ENCODE data around the gene CDC5L. TPM values are rescaled to one million over a fixed set of nuclear protein-coding genes. Genes with fewer than 3 reads are reported as not detected.

Gene CDC5L
- 10 to 100 TPM; 15.0 to 24.0 (median 19.7) TPM for total RNA-seq
- 10 to 100 TPM; 13.0 to 17.2 TPM for polyA plus RNA-seq
- long read RNA-seq, donor 1, full-length matches to known transcripts = 15 of 79 reads
- long read RNA-seq, donor 1, partial matches to known transcripts = 57 of 79 reads
- long read RNA-seq, donor 1, other reads (novel, unspliced or antisense) = 7 of 79 reads
- long read RNA-seq, donor 2, full-length matches to known transcripts = 7 of 15 reads
- long read RNA-seq, donor 2, partial matches to known transcripts = 8 of 15 reads
- long read RNA-seq, donor 2, other reads (novel, unspliced or antisense) = 0 of 15 reads
- long read RNA-seq, donor 3, full-length matches to known transcripts = 37 of 49 reads
- long read RNA-seq, donor 3, partial matches to known transcripts = 3 of 49 reads
- long read RNA-seq, donor 3, other reads (novel, unspliced or antisense) = 9 of 49 reads

DNA sequence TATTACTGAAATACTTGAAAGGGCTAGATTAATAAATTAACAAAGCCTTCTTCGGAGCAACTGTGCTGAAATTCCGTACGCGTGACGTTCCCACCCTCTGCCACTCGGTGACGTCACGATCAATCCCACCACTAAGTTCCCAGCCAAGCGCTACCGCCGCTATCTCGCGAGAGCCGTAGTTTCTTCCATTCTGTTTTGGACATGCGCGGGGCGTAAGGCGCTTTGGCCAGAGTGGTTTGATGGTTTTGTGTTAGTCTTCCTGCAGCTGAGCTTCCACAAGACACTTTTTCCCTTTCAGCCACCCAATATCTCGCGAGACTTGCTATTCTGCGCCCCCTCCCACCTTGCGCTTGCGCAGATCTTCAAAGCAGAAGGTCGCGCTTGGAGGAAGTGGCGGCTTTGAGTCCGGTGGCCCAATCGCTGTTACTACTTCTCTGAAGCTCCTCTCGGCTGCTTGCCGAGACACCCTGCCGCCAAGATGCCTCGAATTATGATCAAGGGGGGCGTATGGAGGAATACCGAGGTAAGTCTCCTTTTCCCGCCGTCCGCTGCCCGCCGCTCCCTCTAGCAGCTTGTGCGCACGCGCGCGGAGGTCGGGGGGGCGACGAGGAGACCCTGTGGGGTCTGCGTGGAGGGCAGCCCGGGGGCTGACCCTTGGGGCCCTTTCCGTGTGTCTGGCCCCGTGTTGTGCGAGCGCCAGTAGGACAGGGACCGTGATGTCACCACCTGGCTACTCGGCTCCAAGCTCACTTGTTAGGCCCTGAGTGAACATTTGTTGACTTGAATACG lies at the start of gene CDC5L:
TSS of gene CDC5L (plus strand) at position 361 of the 789 bp plus-strand sequence. CDS start at position 479, 118 bp downstream.
- Histone ChIP-seq H3K4me1 (ENCODE audit: insufficient read depth) (peaks cover 3% of the 10 kb centered on the region), H3K27ac (peak within 1 kb of the TSS; percentile 89 to 98), H3K27me3 (no peaks in the 10 kb centered on the region), H3K4me3 (peak within 1 kb of the TSS; percentile 91), H3K9me3 (no peaks in the 10 kb centered on the region), H3K36me3 (no peaks in the 10 kb centered on the region)
- DNase-seq = peak; percentile 96 to 98 (median 97)
- 0 to 1% (median 0%) methylated on average over 54 to 56 of the region's 56 CpGs for WGBS, 3 donors
- intact Hi-C loops (cut with DNase I) = no loop called here
- TF ChIP-seq POLR2A (IDR thresholded peaks at IDR 0.05) (peak; percentile 92), EP300 (IDR thresholded peaks at IDR 0.05) (peak; percentile 13), CTCF (IDR thresholded peaks at IDR 0.05) (peak in 1 of 3 donors; percentile 15)

DNA sequence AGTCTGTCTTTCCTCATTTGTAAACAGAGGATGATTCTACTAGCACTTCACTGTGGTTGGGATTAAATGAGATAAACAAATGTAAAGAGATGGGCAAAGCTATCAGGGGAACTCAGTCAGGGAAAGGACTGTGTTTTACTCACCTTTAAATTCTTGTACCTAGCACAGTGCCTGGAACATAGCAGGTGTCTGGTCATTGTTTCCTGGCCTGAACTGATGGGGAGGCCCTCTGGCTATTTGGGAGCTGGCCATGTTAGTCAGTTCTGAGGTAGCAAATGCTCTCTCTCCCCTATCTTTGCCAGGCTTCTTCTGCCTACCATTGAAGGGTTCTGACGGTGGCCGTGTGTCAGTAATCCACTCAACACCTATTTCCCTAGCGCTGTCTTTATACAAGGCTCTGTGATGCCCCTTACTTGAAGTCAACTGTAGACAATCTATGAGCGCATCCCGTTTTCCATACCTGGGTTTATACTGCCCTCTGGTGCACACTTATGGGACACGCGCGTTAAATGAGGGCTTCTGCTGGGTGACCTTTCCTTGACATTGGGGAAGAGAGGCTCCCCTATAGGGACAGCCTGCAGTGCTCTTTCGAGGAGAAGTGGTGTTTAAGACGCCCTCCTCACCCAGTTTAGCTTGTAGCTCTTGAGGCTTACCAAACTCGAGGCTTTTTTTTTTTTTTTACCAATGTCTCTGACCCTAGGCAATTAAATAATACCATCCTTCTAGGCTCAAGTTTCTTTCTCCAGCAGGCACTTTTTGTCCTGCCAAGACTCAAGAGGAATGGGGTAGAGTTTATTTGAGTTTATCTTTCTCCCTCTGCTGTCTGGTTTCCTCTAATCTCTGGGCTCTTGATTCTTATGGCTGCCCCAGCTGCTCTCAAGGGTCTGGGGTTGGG lies 49.0 kb upstream of the CDC5L start:
- no peaks in the 10 kb centered on the region for H3K9me3 ChIP-seq
- H3K27me3 ChIP-seq = no peaks in the 10 kb centered on the region
- TF ChIP-seq POLR2A (IDR thresholded peaks at IDR 0.05) = no peak
- TF ChIP-seq CTCF (IDR thresholded peaks at IDR 0.05) = peak; percentile 29 to 38 (median 37)
- intact Hi-C loops (cut with DNase I) = loop anchor here in 2 of 4 donors (10.0 kb wide), 3 partner anchors 164 to 244 kb away; no protein-coding TSS in a partner anchor
- H3K27ac ChIP-seq = no peak overlapping the region
- no peak overlapping the region for H3K4me3 ChIP-seq
- peak; percentile 14 to 53 (median 49) for DNase-seq
- H3K36me3 ChIP-seq = no peaks in the 10 kb centered on the region
- WGBS, 3 donors = 3 to 6% (median 4%) methylated on average over 11 of the region's 11 CpGs
- H3K4me1 ChIP-seq (ENCODE audit: insufficient read depth) = peaks cover 3% of the 10 kb centered on the region

GRCh38 chr6:44339301-44339700 lies 48.2 kb upstream of the CDC5L start:
- TF ChIP-seq POLR2A (IDR thresholded peaks at IDR 0.05) = no peak
- no peak for TF ChIP-seq CTCF (IDR thresholded peaks at IDR 0.05)
- no peak for TF ChIP-seq EP300 (IDR thresholded peaks at IDR 0.05)
- Histone ChIP-seq H3K27me3 (no peaks in the 10 kb centered on the region), H3K27ac (no peak overlapping the region), H3K4me1 (ENCODE audit: insufficient read depth) (peaks cover 3% of the 10 kb centered on the region), H3K9me3 (no peaks in the 10 kb centered on the region), H3K4me3 (no peak overlapping the region), H3K36me3 (no peaks in the 10 kb centered on the region)
- WGBS, 3 donors = 72 to 78% (median 77%) methylated on average over 5 of the region's 5 CpGs
- intact Hi-C loops (cut with DNase I) = loop anchor here in 2 of 4 donors (10.0 kb wide), 3 partner anchors 164 to 244 kb away; no protein-coding TSS in a partner anchor
- DNase-seq = no peak
